ENCODE results near the gene AMOT.

AMOT gene

DNA sequence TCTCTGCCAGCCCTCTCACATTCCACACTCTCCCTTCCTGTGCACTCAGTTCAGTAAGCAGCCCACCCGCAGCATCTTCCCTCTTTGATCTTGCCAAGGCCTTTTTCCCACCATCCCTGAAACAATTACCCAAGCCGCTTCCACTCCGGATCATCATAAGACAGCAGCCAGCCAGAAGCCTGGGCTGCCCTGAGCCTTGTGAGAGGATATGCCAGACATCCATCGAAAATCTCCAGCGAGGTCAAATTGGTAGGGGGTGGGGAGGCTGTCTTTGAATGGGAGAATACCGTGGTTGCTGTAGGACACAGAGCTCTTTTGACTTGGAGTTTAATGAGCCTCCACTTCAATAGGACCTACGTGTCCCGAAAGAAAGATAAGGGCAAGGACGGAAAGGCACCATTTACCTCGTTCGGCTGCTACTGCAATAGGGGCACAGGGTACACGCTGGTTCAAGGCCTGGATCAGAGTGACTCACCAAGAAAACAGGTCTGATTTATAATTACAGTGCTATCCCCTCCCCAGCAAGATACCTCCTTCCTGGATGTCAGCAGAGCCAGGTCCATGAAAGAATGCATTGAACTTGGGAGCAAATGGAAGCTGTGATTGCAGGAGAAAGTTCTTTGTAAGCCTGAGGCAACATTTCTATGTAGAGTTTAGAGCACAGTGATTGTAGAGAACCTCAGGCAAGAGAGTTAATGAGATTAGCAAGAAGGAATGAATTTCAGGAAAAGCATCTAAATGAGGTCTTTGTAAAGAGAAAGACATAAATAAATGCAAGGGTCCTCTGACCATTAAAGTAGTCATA lies 39.5 kb downstream of the AMOT start:
- no peak for DNase-seq

DNA sequence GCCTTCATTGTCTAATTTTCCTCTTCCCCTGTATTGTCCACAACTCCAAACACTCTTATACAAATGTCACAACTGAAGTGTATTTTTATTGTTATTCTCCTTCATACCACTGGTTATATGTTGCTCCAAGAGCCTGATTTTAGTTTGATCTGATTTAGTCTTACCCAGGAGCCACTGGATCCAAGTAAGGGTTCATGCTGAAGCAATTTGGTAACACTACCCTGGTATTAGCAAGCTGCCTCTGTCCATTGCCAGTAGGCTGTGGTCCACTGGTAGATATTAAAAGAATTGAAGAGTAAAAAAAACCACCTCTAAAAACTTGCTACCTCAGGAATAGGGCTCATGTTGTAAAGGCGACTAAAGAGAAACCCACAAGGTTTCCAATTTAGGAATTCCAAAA lies 41.2 kb downstream of the AMOT start:
- no peak for DNase-seq

DNA sequence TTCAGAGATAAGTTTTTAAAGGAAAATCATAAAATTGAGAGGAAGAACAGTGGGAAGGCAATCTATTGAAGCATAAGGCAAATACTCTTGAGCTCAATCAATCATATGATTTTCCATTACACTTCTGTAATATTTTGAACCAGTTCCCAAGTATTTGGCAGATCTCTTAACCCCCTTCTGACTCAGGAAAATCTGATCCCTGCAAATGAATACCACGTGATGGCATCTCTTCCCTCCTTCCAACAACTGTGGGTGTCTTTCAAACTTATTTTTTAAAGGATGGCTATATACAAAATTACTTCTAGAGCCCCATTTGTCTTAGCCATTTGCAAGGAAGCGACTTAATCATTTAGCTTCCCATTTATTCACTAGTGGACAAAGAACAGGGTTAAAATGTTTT lies 41.9 kb downstream of the AMOT start:
- DNase-seq = no peak

DNA sequence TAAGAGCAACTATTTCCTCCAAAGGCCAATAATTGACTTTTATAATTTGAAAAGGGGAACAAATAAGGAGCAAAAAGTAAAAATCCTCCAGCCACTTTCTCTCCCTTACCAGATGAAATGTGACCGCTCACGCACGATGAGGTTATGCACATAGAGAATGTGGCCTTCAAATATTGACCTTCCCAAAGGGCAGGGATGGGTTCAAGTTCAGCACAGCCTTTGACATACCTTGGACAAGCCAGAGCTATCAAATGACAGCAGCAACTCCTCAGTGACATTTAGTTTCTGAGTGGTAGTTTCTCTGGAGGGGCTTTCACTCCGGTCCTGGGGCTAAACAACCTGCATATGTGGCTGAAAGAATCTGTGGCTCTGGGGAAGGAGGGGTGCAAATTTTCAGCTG lies 50.7 kb downstream of the AMOT start:
- DNase-seq = no peak

DNA sequence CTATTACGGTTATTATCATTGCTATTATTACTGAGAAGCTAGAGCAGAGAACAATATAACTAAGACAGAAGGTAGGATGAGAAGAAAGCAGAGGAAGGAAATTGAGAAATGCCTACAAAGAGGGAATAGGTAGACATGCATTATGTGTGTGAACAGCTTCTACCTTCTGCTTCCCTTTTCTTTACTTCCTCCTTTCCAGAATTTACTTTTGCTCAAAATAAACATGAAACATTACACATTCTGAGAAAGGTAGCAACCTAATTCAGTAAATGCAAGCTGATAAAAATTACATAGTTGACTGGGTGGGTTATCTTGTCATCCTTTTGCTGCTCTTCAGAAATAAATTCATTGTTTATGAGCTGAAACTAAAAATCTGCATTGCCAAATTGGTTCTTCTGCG lies 54.6 kb downstream of the AMOT start:
- no peak for DNase-seq

DNA sequence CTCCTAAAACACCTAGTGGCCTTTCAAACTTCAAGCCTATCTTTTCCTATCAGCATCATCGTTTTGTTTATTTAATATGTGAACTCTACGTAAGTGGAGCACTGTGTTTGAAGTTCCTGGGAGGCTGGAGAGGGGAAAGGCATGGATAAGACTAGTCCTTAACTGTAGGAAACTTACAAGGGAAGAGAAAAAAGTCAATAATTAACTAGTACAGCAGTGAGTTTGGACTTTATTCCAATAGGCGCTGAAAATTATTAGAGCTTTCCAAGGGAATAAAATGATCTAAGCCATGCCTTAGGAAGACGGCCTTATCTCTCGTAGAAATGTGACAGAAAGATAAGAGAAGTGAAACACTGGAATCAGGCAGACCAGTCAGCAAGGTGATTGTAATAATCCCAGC lies 55.3 kb downstream of the AMOT start:
- no peak for DNase-seq

DNA sequence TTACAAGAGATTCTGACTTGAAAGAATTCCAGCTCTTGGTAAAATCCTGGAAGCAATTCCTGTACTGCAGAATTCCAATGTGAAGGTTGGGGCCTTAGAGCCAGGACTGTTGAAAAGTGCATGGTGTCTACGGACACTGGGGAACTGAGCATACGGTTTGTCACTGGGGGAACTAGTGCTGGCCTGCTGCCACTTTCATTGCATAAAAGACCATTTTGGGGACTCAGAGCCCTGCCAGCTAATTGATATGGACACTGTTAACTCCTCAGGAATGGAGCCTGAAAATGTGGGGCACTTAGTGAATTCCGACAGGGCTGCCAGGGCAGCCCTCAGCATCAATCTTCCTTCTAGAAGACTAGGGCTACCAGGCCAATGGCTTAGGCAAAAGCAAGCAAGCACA lies 55.9 kb downstream of the AMOT start:
- no peak for DNase-seq

DNA sequence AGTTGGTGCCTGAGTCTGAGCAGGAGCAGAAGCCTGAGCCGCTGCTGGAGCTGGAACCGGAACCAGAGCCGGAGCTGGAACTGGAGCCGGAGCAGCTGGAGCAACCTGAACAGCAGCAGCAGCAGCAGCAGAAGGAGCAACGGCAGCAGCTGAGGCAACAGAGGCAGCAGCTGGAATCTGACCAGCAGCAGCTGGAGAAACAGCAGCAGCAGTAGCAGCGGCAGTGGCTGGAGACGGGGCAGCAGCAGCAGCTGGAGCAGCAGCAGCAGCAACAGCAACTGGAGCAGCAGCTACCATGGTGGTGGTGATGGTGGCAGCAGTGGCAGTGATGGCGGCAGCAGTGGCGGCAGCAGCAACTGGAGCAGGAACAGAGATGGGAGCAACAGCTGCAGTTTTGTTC lies 61.5 kb downstream of the AMOT start:
- no peak for DNase-seq

DNA sequence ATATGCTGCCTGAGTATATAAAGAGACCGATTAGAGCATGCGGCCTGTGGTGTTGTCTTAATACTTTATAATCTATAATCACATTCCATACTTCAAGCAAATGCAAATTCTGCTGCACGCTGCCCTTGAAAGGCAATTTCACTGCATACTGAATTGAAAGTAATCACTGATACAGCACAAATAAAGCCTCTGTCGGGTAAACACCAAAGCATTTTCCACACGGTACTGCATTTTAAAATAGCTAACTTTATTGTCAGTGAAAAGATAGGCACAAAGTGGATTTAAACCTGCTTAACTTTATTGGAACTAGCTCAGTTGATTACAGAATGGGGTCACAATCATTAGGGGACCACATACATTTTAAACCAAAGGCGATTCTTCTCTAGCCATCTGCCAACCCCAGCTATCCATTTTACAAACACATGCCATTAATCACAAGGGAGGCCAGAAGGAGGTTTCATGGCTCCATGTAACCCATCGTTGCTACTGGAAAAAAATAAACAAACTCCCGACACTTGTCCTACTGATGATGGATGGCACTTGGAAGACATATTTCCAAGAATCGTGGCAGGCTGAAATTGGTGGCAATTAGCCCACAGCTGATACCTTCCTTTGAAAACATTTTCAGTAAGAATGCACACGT lies 65.9 kb downstream of the AMOT start:
- no peak for DNase-seq

DNA sequence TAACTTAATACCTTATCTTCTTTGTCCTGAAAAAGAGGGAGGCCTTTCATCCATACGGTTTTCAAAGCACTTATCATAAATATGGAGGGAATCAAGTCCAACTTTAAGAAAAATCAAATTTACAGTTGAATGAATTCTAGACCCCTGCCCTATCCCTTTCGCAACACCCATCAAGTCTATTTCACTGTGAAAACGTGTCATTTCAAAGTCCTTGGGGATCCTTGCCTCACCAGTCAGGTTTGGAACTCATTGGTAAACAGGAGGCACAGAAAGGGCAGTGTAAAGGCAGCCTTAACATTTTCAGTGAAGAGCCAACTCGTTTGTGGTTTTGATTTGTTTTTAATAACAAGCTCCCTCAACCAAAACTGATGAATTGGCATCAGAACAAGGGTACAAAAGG lies 66.5 kb downstream of the AMOT start:
- DNase-seq = no peak

DNA sequence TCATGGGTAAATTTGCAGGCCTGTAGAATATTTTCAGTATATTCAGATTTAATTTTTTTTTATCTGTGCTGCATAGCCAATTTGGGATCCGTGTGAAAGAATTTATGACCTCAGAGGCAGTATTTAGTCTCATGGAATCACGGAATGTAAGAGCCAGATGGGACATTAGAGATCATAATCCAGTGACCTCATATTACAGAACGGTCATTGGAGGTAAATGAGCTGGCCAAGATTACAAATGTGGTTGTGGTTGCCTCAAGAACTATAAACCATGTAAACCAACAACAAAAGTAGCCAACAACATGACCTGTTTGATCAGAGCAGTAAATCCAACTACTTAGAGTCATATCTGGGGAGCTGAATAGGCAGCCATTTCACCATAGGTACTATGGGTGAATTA lies 71.6 kb downstream of the AMOT start:
- DNase-seq = no peak

DNA sequence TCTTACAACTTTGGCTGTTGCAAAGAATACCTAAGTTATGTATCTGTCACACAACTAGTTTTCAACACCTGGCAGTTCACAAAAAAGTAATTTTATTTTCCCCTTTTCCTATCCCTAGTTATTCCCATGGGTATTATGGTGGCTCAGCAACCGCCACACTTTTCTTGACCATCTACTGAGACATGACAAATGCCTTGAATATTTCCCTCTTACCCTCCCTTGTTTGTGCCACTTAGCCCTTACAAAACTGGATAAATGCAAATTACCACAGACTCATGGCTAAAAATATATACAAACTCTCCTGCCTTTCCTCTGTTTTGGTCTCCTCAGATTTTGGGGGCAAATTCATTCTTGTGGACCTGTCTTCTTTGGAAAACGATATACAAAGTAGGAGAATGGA lies 72.1 kb downstream of the AMOT start:
- DNase-seq = no peak

DNA sequence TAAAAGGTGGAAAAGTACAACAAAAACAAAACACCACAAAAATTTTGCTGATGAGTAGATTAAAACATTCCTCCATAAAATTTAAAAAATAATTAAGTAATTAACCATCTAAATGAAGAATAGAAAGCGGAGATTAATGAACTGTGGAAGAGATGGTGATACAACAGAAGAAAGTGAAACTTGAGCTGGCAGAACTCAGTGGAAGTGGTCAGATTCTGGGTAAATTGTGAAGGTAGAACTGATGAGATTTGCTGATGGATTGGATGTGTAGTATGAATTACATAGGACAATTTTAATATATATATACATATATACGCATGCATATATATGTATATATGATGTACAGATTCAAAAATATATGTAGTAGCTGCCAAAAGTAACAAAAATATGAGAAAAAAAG lies 73.9 kb downstream of the AMOT start:
- DNase-seq = no peak

DNA sequence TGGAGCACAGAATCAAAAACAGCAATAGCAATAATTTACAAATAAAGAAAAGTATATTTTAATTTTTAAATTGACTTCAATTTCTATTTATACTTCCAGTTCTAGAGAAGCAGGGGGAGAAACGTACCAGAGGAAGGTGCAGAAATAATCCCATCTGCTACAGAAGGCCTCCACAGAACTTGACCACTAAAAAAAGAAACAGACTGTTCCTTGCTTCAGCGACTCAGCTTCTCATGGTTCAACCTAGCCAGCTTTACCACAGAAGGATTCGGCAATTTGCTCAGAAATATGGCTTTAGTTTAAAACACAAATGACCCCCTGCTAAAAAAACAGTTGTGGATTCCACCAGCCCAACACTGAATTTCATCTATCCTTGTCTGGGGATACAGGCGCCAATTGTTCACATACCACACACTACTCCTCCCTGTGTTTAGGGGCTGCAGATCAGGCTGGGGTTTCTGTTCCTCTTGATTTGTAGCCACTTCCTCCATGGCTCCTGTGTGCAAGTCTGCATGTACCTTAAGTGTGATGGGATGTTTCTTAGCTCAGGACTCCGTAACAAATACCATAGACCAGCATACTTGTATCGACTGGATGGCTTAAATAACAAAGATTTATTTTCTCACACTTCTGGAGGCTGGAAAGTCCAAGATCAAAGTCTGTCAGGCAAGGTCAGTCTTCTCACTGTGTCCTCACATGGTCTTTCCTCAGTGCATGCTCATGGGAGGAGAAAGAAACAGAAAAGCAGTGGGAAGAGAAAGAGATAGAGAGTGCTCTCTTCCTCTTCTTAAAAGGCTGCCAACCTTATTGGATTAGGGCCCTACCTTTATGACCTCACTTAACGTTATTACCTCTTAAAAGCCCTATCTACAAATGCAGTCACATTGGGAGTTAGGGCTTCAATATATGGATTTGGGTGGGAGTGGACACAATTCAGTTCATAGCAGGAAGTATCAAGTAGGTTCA lies 79.1 kb downstream of the AMOT start:
- no peak for DNase-seq

DNA sequence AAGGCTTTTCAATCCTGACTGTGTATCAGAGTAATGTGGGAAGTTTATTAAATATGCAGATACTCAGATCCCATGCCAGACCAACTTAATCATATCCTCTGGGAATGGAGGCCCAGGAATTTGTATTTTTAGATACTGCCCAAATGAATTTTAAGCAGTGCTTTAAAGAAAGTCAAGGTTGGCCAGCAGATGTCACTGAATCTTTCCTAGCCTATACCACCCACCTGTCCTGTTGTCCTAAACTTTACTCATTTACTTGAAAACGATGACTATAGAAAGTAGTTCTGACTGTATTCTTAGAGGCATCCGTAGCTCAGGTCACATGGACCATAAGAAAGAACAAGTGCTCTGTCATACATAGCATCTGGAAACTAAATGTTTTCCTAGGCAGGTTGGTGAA lies 79.9 kb downstream of the AMOT start:
- no peak for DNase-seq

DNA sequence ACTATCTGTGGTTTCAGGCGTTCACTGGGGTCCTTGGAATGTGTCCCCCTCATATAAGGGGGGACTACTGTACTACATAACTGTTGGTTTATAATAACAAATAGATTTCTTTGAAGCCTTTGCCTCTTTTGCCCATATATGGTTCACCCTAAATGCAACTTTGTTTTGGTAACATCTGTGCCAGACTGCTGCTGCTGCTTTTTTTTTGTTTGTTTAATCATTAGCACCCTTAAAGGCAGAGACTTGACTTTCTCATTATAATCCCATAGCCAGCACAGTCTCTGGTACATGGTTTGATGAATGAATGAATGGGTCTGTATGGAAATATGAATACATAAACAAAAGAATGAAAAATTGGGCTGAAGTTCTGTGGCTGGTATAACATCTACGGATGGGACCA lies 80.7 kb downstream of the AMOT start:
- DNase-seq = no peak

DNA sequence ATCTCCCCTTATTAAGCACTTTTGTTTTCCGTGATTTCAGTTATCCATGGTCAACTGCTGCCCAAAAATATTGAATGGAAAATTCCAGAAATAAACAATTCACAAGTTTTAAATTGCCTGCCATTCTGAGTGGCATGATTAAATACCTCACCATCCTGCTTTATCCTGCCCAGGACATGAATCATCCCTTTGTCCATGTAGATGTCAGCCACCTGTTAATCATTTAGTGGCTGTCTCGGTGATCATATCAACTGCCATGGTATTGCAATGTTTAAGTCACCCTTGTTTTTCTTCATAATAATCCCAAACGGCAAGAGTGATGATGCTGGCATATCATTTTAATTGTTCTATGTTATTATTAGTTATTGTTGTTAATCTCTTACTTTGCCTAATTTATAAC lies 81.1 kb downstream of the AMOT start:
- no peak for DNase-seq

DNA sequence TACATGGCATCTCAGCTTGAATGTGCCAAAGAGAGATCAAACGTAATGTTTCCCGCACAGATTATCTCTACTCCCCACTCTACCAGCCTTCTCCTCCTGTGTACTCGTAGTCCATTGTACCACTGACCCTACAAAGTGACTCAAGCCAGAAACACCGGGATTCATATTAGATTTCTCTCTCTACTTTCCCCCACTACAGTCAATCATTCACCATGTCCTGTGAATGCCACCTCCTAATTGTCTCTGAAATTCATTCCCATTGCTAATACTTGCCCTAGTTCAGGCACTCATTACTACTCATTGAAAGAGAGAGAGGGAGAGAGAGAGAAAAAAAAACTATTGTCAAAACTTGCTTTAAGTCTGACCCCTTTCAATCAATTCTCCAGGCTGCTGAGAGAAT lies 82.7 kb downstream of the AMOT start:
- no peak for DNase-seq

DNA sequence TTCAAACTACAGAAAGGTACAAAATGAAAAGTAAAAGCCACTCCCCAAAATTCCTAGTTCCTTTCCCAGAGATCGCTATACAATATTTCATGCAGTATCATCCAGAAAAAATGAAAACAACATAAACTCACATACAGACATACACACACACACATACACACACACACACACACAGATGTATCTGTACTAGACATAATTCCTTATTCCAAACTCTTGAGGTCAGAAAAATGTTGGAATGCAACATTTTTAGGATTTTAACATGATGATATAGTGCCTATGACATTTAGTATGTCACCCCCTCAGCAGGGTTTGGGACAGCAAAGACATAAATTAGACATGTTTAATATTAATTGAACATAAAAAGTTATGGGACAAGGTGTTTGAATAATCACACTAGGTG lies 87.5 kb downstream of the AMOT start:
- no peak for DNase-seq

DNA sequence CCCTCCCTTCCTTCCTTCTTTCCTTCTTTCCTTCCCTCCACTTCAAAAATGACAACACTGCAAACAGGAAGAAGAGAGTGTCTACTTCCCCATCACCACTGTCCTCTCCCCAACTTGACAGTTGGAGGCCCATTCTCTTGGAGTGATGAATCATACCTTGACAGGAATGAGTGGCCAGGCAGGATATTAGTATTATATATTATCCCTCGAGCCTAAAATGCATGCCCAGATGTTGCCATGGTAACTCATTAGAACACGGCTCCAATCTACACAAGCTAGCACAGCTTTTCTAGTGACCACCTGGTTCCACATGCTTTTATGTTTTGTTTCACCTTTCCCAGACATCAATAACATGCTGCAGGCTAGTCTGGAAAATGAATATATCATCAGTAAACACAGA lies 89.6 kb downstream of the AMOT start:
- DNase-seq = no peak

DNA sequence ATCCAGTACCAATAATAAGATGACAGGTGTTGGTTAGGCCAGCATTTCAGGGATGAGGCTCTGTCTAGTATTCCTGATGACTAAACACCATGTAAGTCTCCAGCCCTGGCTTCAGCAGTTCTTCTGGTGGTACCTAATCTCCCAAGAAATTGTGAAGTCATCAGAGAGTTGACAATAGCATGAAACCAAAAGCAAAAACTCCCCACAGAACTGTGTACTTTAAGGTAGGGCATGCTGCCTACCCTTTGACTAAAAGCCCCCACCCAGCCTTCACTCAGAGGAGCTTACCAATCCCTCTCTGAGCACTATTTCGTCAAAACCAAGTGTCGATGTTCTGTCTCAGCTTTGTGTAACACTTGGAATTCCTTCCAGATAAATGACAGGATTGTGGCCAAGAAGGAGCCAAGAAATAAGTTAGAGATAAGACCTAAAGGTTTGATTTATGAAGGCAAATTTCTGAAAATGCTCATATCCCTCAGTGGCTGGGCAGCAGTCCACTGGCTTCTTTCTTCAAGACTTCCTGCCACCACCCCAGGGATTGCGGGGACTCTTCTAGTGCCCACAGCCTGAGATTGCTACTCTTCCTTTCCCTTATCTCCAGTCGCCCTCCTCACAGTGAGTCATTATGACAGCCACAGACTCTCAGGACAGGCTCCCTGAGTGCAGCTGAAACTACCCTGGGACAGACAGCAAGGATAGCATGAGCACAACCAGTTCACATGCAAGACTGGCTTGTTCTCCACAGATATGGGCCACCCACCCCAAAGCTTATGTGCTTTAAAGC lies 93.6 kb downstream of the AMOT start:
- no peak for DNase-seq

DNA sequence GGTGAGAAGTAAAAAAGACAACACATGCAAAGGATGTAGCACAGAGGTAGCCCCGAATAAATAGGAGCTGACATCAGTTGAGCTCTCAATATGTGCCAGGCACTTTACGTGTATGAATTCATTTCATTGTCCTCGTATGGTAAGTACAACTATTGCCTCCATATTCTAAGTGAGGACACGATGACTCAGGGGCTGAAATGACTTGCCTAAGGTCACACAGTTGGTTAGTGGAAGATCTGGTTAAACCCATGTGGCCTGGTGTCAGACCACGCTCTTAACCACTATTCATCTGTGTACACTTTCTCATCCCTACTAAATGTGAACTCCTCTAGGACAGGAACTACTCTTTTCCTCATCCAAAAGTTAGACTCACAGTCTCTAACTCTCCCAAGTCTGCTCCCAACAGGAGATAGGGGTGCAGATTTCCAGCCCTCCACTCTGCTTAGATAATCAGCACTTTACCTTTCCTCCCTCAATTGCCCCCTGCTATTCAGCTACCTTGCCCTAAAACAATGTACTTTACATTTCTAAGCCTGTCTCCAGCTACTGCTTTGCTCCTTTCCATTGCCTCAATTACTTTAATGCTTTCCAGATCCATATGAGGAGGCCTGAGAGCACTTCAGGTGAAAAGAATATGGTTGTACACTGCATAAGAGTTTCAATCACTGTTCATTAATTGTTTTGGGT lies 102.1 kb downstream of the AMOT start:
- no peak for DNase-seq
